ENCODE results near the gene UBQLN3.
A peak's percentile ranks its signal among the peaks of the same experiment; 100 is the strongest.

UBQLN3 gene

GRCh38 chr11:5488798-5489399 lies 20.9 kb downstream of the UBQLN3 start:
- TF ChIP-seq CTCF (IDR thresholded peaks at IDR 0.05; ENCODE audit: low read length, missing control alignments), result no peak
- DNase-seq (ENCODE audit: low read depth), result no peak
- no peak overlapping the region for H3K4me3 ChIP-seq (replicated peaks; ENCODE audit: low read depth, low read length)

GRCh38 chr11:5488385-5488784 lies 21.4 kb downstream of the UBQLN3 start, which contains the start of gene OR52D1:
TSS of gene OR52D1 (plus strand) at chr11:5488685. CDS start at chr11:5488707, 22 bp downstream.
- H3K4me3 ChIP-seq (replicated peaks; ENCODE audit: low read depth, low read length), result no peak within 1 kb of the TSS
- TF ChIP-seq CTCF (IDR thresholded peaks at IDR 0.05; ENCODE audit: low read length, missing control alignments), result no peak
- DNase-seq (ENCODE audit: low read depth), result no peak

DNA sequence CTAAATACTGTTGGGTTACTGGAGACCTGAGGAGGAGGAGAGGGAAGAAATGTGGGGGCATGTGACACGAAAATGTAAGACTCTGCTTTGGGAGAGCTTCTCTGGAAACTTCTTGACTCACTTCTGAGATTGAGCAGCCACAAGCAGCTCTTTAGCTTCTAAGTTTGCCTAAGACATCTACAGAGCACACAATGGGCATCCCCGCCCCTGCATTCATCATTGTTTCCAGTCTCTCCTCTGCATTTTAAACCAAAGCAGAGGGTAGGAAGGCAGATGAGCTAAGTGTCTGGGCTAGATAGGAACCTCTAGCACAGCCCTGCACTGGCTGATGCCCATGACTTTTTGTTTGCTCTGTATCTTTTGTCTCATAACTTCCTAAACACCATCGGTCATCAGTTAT lies 23.3 kb downstream of the UBQLN3 start:
- H3K4me3 ChIP-seq (replicated peaks; ENCODE audit: low read depth, low read length), result no peak overlapping the region
- TF ChIP-seq CTCF (IDR thresholded peaks at IDR 0.05; ENCODE audit: low read length, missing control alignments), result no peak
- no peak for DNase-seq (ENCODE audit: low read depth)

DNA sequence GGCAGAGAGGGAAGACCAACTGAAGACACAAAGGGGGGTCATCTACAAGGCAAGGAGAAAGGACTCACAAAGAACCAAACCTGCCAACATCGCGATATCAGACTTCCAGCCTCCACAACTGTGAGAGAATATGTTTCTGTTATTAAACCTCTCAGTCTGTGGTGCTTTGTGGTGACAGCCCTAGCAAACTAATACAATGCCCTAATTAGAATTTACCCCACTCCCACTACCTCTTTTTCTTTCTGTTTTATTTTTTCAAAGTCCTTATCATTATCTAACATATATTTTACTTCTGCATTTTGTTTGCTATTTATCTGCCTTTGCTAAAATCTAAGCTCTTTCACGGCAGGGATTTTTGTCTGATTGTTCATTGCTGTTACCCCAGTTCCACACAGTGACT lies 23.8 kb downstream of the UBQLN3 start:
- DNase-seq (ENCODE audit: low read depth), result no peak
- no peak for TF ChIP-seq CTCF (IDR thresholded peaks at IDR 0.05; ENCODE audit: low read length, missing control alignments)
- H3K4me3 ChIP-seq (replicated peaks; ENCODE audit: low read depth, low read length), result no peak overlapping the region

- DNase-seq (ENCODE audit: low read depth), result peak; percentile 71
- TF ChIP-seq CTCF (IDR thresholded peaks at IDR 0.05; ENCODE audit: low read length, missing control alignments), result peak; percentile 93
Observed at GRCh38 chr11:5476186-5476819, 33.5 kb downstream of the UBQLN3 start.

DNA sequence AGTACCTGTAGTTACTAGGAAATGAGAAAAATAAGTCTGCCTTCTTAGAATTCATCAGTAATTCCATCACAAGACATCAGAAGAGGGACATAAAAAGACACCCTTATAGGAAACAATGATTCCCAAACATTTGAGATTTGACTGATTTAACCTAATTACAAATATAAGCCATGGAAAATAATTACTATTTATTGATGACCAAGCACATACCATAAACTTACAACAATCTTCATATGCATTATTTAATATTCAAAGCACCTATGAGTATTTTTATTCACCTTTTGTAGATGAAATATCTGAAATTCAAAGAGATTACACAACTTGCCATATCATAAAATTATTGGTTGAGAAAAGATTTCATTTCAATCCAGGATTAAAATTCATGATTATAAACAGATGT lies 35.8 kb downstream of the UBQLN3 start:
- H3K4me3 ChIP-seq (replicated peaks; ENCODE audit: low read depth, low read length), result no peak overlapping the region
- no peak for TF ChIP-seq CTCF (IDR thresholded peaks at IDR 0.05; ENCODE audit: low read length, missing control alignments)
- DNase-seq (ENCODE audit: low read depth), result no peak

More at GRCh38 chr11:5476186-5476819, 33.5 kb downstream of the UBQLN3 start:
- no peak overlapping the region for H3K4me3 ChIP-seq (replicated peaks; ENCODE audit: low read depth, low read length)

GRCh38 chr11:5467527-5467926 lies 42.2 kb downstream of the UBQLN3 start:
- H3K4me3 ChIP-seq (replicated peaks; ENCODE audit: low read depth, low read length), result no peak overlapping the region
- no peak for DNase-seq (ENCODE audit: low read depth)
- TF ChIP-seq CTCF (IDR thresholded peaks at IDR 0.05; ENCODE audit: low read length, missing control alignments), result no peak
